ENCODE results near the gene NANOS2.

Gene NANOS2

DNA sequence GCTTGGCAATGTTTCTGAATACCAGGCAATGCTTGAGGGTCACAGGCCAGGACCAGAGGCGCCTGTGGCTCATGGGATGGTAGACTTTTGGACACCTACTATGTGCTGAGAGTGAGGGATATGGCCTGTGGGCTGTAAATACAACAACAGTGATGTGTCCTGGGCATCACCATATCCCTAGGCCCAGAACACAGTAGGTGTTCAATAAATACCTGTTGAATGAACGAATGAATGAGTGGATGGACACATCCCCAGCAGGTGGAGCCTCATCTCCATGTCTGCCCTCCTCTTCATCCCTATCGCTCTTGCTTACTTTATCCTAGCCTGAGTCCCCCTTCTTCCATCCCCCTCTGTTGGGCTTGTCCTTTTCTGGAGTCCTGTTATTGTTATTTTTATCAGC is 16.5 kb upstream of the NANOS2 start:
- DNase-seq = no peak

DNA sequence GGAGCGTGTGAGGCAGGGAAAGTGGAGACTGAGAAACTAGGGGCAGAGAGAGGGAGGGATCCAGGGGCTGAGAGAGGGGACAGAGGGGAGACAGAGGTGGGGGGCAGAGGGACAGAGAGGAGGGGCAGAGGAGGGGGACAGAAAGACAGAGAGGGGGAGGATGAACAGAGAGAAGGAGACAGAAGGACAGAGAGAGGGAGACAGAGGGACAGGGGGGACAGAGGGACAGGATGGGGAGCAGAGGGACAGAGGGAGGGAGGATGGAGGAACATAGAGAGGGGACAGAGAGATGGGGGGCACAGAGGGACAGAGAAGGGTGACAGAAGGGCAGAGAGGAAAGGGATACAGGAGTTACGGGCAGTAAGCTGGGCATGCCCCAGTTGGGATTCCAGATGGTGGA is 14.7 kb upstream of the NANOS2 start:
- no peak for DNase-seq

DNA sequence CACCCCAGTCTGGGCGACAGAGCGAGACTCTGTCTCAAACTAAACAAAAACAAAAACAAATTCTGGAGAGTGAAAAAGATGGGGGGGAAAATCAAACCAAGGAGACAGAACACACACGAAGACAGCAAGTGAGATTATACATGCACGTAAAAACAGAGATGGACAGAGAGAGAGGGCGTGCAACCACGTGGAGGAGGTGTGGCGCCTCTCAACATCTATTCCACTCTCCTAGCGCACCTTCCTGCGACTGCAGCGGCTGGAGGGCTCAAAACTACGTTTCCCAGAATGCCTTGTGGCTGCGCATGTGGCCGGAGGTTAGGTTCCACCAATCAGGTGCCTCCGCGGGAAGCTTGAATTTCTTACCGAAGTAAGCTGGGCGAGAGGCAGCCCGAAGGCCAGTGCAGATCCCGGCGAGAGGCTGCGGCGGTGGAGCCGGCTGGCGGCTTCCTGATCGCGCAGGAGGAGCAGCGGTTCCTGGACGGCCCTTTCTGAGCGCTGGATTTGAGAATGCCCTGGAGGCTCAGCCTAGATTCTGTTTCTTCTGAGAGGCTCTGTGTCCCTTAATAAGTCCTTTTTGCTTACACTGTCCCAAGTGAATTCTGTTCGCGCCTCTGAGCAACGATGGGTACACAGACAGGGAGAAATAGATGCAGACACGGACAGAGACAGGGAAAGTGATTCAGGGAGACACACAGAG is 13.1 kb upstream of the NANOS2 start:
- DNase-seq = peak in 55 of 56 donors; percentile 22 to 92 (median 70)

DNA sequence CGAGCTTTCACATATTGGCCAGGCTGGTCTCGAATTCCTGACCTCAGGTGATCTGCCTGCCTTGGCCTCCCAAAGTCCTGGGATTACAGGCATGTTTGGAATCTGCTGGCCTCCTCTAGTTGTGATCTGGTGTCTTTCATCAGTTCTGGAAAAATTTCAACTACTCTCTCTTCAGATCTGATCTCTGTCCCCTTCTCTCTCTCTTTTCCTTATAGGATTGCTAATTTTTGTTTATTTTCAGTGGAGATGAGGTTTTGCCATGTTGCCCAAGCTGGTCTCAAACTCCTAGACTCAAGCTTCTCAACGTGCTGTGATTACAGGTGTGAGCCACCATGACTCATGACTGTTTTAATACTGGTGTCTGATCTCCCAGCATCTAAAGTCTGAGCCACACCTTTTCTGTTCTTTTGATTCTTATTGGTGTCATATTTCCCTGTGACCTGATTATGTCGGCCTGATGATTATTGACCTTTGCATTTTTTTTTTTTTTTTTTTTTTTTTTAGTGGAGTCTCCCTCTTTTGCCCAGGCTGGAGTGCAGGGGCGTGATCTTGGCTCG is 10.4 kb upstream of the NANOS2 start:
- no peak for DNase-seq

DNA sequence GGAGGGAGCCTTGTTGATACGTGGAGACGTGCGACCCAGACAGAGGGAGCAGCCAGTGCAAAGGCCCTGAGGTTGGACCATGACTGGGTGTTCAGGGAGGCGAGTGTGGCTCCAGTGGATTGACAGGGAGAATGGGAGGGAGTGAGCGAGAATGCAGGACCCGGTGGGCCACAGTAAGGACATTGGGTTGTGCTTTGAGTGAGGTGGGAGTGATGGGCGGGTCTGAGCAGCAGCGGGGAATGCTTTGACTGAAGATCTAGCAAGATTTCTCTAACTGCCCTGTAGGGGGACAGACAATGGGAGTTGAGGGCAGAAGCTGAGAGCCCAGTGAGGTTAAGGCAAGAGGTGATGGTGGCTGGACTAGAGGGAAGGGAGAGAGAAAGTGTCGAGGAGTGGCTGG is 7.7 kb upstream of the NANOS2 start:
- no peak for DNase-seq

DNA sequence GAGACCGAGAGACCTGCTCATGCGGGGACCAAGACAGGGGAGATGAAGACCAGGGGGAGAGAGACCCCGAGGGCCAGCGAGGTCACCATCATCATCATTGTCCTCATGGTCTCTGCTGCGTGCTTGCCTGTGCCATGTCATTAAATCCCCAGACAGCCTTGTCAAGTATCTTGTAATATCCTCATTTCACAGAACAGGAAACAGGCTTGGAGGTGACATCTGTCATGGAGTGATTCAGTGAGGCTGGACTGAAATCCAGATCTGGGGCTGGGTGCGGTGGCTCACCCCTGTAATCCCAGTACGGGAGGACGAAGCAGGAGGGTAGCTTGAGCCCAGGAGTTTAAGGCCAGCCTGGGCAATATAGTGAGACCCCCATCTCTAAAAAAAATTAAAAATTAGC is 5.9 kb upstream of the NANOS2 start:
- no peak for DNase-seq

DNA sequence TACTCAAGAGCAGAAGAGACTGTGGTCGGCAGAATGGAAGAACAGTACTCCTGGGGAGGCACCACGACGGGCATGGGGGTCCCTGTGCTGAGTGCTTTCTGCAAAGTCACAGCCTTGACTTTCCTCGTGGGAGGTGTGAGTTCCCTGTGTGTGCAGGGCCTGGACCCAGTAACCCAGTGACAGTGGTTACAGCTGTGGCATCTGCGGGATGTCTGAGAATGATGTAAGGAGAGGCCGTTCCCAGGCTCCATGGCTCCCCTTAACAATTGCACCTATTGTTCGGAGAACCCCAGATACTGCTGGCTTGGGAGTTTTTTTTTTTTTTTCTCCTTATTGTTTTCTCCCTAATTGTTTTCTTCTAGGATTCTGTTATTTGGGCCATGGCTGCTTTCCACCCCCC is 5.1 kb upstream of the NANOS2 start:
- peak in 43 of 56 donors; percentile 6 to 82 (median 42) for DNase-seq

DNA sequence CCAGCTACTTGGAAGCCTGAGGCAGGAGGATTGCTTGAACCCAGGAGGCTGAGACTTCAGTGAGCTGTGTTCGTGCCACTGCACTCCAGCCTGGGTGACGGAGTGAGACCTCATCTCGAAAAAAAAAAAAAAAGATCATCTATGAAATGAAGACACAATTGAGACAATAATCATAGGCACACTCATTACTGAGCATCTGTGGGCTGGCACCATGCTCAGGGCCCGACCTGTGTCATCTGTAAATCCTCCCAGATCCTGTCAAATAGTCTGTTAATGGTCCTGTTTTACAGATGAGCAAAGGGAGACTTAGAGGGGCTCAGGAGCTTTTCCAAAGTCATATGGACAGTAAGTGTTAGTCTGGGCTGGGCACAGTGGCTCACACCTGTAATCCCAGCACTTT is 4.1 kb upstream of the NANOS2 start:
- no peak for DNase-seq

DNA sequence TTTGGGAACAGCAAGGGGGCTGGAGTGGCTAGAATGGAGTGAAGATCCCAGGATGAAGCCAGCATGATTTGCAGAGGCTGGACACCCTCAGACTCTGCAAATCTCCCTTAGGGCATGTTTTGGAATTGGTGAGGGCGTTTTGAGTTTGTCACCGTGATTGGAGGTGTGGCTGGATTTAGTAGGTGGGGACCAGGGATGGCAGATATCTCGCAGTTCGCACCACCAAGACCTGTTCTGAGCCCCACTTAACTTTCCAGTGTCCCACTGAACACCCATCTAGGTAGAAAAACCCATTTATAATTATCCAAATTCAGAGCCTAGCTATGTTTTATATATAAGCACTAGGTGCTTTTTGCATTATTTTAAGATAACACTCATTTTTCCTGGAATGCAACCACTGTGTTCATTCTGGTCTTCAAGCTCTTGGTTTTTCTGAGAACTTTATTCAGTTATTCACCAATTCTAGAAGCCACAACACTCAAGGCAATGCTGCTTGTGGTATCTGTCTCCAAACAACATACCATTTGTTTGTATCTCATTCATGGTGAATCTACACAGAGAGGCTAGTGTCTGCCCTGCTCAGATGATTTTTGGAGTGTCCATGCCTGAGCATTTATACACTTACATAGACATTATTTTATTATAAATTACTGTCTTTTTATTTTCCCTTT is 3.0 kb upstream of the NANOS2 start:
- peak in 11 of 56 donors; percentile 7 to 50 (median 20) for DNase-seq

DNA sequence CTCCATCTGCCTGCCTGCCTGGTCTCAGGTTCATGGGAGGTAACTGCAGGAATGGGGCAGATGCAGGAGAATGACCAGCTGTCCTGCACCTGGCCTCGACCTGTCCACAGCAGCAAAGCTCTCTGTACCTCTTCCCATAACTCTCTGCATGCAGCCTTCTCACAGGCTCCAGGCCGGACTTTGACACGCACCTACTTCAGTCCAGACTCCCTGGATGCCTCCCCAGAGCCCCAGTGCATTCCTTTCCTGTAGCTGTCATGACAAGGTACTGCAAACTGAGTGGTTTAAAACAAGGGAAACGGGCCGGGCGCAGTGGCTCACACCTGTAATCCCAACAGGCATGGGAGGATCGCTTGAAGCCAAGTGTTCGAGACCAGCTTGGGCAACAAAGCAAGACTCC is 3.3 kb downstream of the NANOS2 start:
- DNase-seq = no peak

DNA sequence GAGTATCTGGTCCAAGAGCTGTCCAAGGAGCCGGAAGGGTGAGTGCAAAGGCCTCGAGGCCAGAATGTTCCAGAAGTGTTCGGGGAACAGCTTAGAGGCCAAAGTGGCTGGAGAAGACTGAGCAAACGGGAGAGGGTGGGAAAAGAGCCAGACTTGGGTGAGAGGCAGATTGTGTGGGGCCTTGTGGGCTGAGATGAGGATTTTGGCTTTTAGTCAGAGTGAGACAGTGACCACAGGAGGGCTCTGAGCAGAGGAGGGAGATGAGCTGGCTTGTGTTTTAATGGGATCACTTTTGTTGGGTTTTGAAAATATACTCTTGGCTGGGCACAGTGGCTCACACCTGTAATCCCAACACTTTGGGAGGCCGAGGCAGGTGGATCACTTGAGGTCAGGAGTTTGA is 5.6 kb downstream of the NANOS2 start:
- peak in 1 of 56 donors; percentile 10 for DNase-seq

DNA sequence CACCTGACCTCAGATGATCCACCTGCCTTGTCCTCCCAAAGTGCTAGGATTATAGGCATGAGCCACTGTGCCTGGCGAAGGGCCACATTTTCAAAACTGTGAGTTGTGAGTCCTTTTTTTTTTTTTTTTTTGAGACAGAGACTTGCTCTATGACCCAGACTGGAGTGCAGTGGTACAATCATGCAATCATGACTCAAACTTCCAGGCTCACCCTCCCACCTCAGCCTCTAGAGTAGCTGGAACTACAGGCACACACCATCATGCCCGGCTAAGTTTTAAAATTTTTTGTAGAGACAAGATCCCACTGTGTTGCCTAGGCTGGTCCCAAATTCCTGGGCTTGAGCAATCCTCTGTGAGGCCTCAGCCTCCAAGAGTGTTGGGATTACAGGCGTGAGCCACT is 8.4 kb downstream of the NANOS2 start:
- no peak for DNase-seq

DNA sequence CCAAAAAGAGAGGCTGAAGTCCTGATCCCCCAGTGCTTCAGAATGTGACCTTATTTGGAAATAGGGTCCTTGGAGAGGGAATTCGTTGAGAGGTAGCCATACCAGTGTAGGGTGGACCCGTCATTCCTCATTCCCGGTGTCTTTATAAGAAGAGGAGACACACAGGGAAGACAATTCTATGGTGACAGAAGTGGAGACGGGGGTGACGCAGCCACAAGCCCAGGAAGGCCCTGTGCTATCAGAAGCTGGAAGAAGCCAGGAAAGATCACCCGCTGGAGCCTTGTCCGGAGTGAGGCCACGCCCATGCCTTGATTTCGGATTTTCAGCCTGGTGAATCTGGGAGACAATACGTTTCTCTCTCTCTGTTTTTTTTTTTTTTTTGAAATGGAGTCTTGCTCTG is 9.6 kb downstream of the NANOS2 start:
- no peak for DNase-seq

DNA sequence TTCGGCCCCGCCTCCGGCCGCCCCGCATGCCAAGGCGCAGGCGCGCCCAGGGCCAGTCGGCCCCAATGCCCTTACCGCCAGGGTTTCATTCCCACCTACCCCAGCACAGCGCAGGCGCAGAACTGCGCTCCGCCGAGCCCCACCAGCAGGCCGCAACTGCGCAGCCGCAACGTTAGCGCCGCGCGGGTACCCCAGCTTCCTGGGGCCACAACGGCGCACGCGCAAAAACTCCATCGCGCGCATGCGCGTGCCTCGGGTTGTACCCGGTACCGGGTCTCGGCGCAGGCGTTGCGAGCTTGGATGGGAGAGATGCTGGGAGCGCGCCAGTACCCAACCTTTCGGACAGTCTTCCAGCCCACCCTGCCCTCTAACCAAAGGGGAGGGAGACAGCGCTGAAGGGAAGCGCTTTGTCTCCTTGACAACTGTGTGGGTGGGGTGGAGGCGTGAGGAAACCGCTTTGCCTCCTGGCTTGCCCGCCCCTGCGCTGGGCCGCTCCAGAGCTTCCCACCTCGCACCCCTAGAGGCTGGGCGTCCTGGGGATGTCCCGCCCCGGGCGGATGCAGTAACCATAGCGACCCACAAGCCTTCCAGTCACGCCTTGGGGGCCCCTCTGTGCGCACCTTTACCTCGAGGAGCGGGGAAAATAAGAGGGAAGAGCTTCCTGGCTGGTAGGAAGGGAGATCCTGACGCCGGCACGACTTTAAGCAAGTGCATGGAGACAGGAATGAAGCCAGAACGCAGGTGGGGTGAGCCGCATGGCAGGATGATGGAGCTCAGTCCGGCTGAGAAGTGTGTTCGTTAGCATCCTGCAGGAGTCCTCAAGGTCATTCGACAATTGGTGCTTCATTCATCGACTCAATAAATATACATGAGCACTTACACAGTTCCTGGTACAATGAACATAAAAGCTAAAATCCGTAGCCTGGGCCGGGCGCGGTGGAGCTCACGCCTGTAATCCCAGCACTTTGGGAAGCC is 11.6 kb downstream of the NANOS2 start:
- peak; percentile 70 to 100 (median 96) for DNase-seq

DNA sequence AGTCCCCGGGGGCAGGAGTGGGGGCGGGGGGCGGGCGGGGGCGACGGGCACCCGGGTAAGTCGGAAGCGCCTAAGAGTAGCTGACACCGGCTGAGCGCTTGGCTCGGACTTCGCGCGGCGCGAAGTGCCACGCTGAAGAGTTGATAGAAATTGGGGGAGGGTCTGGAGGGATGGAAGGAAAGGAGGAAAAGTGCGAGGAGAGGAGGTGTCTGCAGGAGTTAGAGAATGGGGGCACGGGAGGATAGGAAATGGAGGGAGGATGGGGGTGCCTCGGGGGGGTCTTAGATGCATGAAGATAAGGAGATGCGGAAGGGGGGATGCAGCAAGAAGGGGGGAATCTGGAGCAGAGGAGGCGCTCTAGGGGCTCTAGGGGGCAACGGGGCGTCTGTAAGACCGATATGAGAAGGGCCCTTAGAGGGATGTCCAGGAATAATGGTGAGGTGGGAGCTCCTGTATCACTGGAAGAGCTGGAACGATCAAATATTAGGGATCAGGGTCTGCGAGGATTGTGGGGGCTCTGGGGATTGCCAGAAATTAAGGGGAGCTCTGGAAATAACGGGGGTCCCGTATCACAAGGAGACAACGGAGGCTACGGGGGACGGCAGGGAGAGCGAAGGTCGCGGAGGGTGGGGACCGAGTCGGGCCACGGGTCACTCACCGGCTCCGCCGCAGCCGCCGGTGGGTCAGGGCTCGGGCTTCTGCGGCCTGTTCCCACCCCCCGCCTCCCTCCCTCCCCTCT is 12.5 kb downstream of the NANOS2 start, which contains the start of gene MYPOP:
Gene MYPOP, minus strand, starts transcription at position 702 of the 739 bp plus-strand sequence. CDS start 840 bp downstream, outside the sequence.
- DNase-seq = peak in 1 of 56 donors; percentile 19

DNA sequence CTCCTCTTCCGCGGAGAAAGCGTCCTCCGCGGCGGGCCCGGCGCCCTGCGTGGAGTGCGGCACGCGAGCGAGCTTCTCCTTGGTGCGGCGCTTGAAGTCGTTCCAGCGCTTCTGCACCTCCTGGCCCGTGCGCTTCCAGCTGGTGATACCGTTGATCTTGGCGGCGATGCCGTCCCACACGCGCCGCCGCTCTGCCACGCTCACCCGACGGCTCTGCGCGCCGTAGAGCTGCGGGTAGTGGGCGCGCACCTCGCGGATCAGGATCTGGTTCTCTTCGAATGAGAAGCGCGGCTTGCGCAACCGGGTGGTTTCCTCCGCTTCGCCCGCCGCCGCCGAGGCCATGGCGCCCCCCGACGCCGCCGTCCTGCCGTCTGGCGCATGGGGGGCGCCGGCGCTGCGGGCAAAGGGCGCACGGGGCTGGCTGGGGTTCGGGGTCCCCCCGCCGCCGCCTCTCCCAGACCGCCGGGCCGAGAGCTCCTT is 13.1 kb downstream of the NANOS2 start:
- peak in 4 of 56 donors; percentile 8 to 29 (median 12) for DNase-seq

DNA sequence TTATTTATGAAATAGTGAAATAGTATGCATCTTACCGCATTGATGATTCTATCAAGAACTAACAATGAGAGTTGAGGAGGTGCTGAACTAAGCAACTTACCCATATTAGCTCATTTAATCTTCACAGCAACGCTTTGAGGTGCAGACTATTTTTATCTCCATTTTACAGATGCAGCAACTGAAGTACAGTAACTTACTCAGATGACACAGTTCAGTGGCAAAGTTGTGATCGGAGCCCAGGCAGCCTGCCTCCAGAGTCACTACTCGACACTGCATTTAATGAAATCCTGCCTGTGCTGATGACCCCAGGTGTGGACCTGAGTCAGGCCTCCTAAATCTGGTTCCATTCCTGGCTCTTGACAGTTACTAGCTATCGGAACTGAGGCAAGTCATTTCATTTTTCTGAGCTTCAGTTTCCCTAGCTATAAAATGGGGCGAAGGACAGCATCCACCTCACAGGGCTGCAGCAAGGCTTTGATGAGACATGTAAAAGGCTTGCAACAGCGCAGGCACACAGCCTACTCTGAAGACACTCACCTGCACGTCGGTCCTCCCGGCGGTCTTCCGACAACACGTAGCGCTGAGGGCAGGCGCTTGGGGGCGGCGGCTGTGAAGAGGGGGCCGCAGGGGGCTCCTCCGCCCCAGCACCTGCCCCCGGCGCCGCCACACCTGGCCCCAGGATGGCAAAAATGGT is 13.7 kb downstream of the NANOS2 start:
- no peak for DNase-seq

DNA sequence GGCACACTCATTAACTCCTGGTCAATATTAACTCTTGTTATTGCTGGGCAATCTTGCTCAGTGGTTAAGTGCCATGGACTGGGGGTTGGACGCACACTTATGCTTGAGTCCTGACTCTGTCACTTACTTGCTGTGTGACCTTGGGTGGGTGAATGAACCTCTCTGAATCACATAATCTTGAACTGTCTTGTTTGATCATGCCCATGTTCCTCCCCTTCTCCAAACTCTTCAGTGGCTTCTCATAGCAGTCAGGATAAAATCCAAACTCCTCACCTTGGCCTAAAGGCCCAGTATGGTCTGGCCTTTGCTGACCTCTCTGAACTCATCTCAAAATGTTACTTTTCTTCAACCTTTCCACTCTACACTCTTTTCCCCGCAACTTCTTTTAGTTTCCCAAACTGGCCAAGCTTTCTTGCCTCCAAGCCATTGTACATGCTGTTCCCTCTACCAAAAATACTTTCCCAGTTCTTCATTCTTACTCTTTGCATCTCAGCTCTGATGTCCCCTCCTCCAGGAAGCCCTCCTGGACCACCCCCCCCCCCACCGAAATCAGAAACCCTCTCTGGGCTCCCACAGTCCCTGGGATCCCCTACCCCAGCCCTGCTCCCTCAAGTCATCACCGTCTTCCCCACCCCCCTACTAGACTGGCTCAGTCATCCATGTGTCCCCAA is 14.5 kb downstream of the NANOS2 start:
- no peak for DNase-seq

DNA sequence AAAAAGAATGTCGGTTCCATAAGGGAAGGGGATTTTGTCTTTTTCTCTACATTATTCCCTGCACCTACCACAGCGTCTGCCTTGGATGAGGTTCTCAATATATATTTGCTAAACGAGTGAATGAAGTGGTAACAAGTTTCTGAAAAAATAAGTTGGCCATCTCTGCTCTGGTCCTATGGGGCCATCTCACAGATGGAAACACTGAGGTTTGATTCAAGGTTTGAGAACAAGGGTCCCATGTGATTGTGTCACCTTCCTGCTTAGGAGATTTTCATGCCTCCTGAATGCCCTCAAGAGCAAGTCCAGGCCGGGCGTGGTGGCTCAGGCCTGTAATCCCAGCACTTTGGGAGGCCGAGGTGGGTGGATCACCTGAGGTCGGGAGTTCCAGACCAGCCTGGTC is 15.3 kb downstream of the NANOS2 start:
- no peak for DNase-seq
